Neural cell (in vitro differentiated cells): ENCODE results near the gene TBC1D19.

ENCODE experiments used
- CTCF ChIP-seq: fragments of 450-650 bp; IDR thresholded peaks from 2 replicates; pipeline ENCODE4 v1.5.1; 2014; ENCODE audit warnings: antibody characterized with exemption, mild to moderate bottlenecking, moderate library complexity; ENCODE audit not compliant: poor library complexity, severe bottlenecking
- EP300 ChIP-seq: fragments of 450-650 bp; conservative IDR thresholded peaks from 2 replicates; pipeline ENCODE4 v1.6.1; 2014; ENCODE audit warnings: antibody characterized with exemption, mild to moderate bottlenecking, moderate library complexity; ENCODE audit not compliant: poor library complexity, severe bottlenecking
- EZH2 ChIP-seq: fragments of 200-600, 300-800 bp; shearing (Covaris generic), sonication (generic); IDR thresholded peaks from 2 replicates; pipeline ENCODE4 v1.6.1; 2014; ENCODE audit warnings: antibody characterized with exemption, low read length, borderline replicate concordance, mild to moderate bottlenecking; ENCODE audit not compliant: insufficient read depth, poor library complexity, severe bottlenecking
- SMC3 ChIP-seq: fragments of 450-650 bp; conservative IDR thresholded peaks from 2 replicates; pipeline ENCODE4 v1.6.1; 2014; ENCODE audit warnings: antibody characterized with exemption, mild to moderate bottlenecking, moderate library complexity; ENCODE audit not compliant: poor library complexity
- TAF1 ChIP-seq: IDR thresholded peaks from 2 replicates; pipeline ENCODE4 v1.6.1; 2012; ENCODE audit warnings: low read depth

GRCh38 chr4:26596843-26597242 is 13.0 kb downstream of the TBC1D19 start:
- TF ChIP-seq CTCF (no peak), SMC3 (no peak), EZH2 (no peak), EP300 (no peak), TAF1 (no peak)
